GM19372 (cell line): ENCODE data around the gene GPHB5.
A peak's percentile ranks its signal among the peaks of the same experiment; 100 is the strongest.
"Not testable (repeated sequence)": the region's sequence is repeated elsewhere in the genome, so short reads cannot be mapped to it uniquely, and the experiment has no call there.

Experiments used
- ATAC-seq: cut with Tn5 transposase; IDR thresholded peaks from one replicate; pipeline ENCODE4 v1.9.1; 2021; ENCODE audit warnings: mild to moderate bottlenecking, low read depth, moderate library complexity; ENCODE audit not compliant: unreplicated experiment

Gene GPHB5

DNA sequence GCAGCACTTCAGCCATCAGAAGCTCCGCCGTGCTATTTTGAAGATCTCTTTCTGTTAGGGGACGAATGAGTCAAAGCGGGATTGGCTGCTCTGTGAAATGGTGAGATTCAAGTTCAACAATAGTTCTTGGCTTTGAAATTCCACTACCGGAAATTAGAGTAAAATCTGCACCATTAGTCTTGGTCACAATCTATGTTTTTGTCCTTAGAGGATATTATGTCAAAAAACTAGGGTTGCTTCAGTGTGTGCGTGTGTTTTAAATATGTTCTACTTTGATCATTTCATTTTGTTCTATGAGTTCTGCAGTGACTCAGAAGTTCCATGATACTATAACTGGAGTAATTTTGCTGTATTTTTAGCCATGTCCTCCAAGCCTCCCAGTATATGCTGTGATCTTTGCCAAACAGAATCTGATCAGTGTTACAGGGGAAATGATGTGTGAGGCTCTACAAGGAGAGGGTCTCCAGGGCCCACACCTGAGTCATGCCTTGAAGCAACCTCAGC lies 22.6 kb downstream of the GPHB5 start:
- peak; percentile 54 for ATAC-seq

DNA sequence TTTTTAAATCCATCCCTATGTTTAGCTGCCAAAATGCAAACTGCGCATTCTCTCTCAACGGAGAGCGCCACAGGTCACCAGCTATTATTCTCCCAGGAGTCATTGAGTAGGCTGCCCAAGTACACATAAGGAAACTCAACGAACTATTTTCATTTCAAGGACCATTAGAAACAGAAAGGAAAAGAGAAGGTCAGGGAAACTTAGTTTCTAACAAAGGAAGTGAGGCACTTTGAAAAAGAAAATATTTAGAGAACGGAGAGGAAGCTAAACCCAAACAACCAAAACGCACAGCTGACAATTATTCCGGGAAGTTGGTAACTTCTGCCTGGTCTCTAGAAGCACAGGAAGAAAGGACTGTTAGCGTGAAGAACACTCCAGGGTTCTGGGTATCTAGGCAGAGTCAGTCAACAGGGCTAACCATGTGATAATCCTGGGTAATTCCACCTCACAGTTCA lies 23.5 kb downstream of the GPHB5 start:
- peak; percentile 42 for ATAC-seq

- ATAC-seq = no peak
Observed at GRCh38 chr14:63292805-63293204, 25.9 kb downstream of the GPHB5 start.

GRCh38 chr14:63290741-63291430 lies 27.8 kb downstream of the GPHB5 start:
- ATAC-seq = no peak

GRCh38 chr14:63288853-63289252 lies 29.9 kb downstream of the GPHB5 start:
- ATAC-seq = no peak

DNA sequence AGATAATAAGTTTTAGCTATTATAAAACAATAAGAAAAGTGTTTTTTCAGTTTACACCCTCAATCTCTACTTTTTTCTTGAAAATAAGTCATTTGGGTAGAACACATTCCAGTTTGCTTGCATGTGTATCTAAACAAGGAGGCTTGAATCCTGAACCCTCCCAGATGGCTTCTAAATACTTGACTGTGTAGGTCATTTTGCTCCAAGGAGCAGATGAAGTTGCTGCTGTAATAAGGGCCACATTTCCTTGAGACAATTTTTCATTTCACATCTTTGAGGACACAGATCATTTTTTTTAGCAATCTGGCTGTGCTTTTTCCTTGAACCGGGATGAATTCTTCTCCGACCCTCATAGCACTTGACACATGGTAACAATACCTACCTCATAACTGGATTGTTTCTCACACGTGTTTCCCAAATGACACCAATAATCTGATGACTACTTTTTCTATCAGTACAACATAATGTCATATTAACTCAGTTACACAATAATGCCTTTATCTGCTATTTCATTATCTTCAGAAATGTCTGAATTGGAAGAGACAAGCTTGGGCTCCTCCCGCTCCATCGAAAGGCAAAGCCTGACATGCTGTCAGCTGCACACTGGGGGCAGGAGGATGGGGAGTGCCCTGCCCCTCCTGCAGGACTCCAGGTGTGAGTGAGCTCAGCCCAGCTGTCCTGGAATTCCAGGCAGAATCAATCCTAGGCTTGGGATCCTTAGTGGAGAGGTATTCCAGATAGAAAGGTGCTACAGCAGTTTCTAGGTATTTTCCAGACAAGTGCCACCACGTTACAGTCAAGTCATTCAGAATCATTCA lies 30.9 kb downstream of the GPHB5 start:
- no peak for ATAC-seq

- ATAC-seq = no peak
Observed at GRCh38 chr14:63286071-63286470, 32.7 kb downstream of the GPHB5 start.

DNA sequence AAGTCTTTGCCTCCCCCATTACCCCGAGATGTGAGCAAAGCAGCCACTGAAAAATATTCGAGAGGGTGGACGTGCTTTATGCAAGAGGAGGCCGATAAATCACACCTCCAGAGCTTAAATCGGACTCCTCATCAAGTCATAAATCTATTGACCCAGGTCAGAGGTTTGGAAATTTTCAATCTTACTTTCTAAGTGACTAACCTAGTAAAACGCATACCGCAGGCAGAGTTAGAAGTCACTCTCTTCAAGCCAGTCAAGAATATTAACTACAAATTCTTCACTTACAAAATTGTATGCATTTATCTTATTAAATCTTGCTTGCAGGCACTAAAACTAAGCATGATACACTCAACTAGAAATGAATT lies 34.9 kb downstream of the GPHB5 start:
- peak; percentile 37 for ATAC-seq

DNA sequence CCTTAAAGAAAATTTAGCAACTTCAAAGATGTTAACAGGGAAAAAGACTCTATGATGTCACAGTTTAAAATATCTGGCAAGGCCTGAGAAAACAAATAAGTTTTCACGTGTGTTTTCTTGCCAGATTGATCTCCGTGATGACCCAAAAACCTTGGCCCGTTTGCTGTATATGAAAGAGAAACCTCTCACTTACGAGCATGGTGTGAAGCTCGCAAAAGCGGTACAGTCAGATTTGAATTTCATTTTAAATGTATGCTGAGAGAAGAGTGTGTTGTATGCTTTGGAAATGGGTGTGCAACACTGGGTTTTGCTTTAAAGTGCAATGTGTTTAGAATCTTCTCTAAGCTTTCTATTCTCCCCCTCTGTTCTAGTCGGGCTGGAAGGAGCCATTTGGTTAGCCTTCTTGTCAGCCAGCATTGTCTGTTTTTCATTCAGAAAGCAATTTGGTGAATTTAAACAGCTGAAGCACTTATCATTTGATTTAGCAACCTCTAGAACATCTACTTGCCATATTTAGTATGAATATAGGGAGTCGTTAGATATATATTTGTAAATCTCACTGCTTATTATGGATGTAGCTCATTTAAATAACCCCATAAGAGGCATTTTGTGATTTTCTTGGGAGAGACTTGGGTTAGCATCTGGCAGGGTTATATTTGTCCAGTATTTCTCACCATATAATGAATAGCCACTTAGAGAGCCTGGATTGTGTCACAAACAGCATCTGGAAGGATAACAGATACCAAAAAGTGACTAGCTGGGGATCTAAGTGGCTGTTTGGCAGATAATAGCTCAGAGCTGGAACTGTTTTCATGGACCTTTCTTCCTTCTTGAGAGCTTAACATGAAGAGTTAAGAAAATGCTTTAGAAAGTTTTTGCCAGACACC lies 35.5 kb downstream of the GPHB5 start:
- peak; percentile 61 for ATAC-seq

GRCh38 chr14:63279933-63280332 lies 38.8 kb downstream of the GPHB5 start:
- not testable (repeated sequence) for ATAC-seq

GRCh38 chr14:63277591-63278183 lies 41.0 kb downstream of the GPHB5 start:
- ATAC-seq = no peak

- ATAC-seq = peak; percentile 61
Observed at GRCh38 chr14:63276492-63277342, 42.0 kb downstream of the GPHB5 start.

DNA sequence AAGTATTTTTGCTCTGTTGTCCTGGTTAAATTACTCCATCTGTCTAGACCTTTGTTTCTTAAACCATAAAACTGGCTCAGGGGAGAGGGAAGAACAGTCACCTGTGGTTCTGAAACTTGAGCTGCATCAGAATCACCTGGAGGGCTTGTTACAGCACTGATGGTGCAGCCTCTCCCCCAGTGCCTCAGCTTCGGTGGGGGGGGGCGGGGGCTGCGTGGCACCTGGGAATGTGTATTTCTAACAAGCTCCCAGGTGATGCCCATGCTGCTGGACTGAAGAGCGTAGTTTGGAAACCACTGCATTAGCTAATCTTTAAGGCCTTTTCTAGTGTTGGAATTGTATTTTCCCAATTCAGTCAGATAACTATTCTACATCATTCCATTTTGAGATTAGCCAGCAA lies 42.7 kb downstream of the GPHB5 start:
- no peak for ATAC-seq

DNA sequence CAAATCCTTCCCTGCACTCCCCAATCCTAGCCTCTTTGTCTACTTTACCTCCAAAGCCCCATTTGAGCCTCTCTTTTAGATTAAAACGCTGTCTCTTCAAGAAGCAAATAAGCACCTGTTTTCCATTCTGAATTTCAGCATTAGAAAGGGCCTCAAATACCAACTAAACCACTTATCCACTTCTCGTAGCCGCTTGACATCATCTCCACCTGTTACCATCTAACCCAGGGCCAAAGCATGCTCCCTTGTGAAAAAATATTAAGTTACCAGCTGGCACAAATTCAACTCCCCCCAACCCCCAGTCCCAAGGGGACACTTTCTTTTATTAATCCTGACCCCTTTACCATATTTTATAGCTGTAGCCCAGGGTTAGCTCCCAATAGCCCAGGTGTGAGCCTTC lies 43.1 kb downstream of the GPHB5 start:
- no peak for ATAC-seq

DNA sequence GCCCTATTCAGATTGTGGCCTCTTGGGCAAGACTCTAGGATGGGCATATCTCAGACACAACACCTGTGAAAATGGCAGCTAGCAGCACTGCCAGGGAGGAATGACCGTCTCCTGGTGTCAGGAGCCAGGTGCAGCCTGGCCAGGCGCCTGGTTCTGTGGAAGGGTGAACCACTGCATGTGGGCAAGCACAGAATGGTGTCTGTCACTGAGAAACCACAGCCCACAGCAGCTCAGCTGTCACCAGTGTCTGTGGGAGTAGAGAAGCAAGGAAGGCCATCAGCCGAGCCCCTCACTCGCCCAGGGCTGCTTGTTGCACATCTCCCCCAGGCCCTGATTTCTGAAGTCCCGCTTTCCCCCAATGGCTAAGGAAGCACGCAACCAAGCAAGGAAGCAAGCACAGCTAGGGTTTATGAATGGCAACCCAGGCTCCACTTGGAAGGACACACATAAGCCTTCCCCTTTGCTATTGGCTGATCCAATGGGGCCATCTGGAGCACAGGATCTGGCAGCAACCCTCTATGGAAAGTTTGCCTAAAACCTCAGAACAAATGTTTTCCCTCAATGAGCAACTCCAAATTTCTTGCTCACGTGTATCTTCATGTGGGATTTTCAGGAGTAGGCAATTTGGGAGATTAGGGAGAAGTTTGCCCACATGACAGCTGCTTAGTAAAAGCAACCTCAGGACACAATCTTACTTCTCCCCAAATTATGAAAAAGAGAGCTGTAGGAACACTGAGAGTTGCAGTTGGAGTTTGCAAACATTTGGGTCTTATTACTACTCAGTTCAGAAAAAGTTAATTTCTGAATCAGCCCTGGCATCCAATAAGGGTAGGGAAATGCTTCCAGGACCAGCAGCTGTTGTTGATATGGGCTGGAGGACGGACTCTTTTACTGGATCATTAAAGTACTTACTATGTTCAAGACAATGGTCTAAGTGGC lies 44.7 kb downstream of the GPHB5 start:
- ATAC-seq = no peak

- no peak for ATAC-seq
Observed at GRCh38 chr14:63273129-63273528, 45.6 kb downstream of the GPHB5 start.

DNA sequence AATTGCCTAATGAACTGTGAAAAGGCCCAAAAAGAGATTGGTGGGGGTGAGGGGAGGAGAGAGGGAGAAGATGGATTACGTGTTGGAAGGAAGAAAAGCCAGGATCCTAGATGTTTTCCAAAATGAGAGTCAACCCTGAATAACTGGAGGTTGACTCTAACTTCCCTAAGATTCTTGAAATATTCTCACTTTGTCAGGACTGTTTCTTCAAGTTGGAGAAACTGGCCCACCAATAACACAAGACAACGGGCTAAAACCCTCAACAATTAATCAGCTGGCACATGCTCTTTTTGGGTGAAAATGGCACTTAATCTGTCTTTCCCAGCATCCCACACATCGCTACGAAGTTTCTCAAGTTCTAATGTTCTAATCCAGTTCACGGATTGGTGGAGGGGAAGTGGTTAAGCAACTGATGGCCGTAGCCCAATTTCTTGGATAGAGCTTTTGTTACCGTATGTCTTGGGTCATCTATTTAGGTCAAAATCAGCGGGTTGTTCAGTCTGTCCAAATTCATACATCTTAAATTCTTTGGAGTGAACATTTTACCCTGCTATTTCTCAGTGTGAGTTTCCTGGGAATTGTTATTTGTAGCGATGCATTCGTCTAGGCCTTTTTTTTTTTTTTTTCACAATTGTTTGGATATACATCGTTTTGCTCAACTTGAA lies 49.0 kb downstream of the GPHB5 start:
- no peak for ATAC-seq

DNA sequence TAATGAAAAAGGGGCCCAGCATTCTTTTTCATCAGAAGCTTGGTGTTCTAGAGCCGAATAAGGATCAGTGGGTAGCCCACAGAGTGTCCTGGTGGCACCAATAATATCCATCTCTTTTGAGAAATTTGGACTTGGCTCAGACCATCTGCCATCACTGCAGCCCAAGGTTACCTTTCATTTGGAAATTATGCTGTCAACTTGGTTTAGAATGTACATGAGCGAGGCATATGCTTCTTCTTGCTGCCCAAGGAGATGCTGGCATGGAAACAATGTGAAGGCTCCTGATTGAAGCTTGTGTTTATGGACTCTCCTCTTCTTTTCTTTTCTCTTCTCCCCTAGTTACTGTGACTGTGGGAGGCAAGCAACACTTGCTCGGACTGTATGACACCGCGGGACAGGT lies 50.0 kb downstream of the GPHB5 start:
- no peak for ATAC-seq
